NCI-H1048 (cell line): ENCODE data around the gene GPR146.

ENCODE experiments used
- DNase-seq: peaks from one replicate; lab custom pipeline; 2025; lab: John Stamatoyannopoulos, UW

GPR146 gene

GRCh38 chr7:1011297-1012003, 32.9 kb upstream of the GPR146 start:
- DNase-seq = no peak

GRCh38 chr7:1012004-1012715, 32.2 kb upstream of the GPR146 start:
- DNase-seq = no peak

GRCh38 chr7:1012716-1013095, 31.6 kb upstream of the GPR146 start:
- no peak for DNase-seq

GRCh38 chr7:1013581-1013980, 30.8 kb upstream of the GPR146 start:
- DNase-seq = no peak

GRCh38 chr7:1014681-1015080, 29.7 kb upstream of the GPR146 start:
- no peak for DNase-seq

GRCh38 chr7:1015196-1016121, 28.9 kb upstream of the GPR146 start:
- no peak for DNase-seq

GRCh38 chr7:1016577-1017531, 27.5 kb upstream of the GPR146 start:
- no peak for DNase-seq

GRCh38 chr7:1017586-1018333, 26.6 kb upstream of the GPR146 start:
- no peak for DNase-seq

- DNase-seq = no peak
Observed at GRCh38 chr7:1018334-1018695, 26.0 kb upstream of the GPR146 start.

GRCh38 chr7:1019255-1019785, 25.0 kb upstream of the GPR146 start:
- no peak for DNase-seq

- DNase-seq = no peak
Observed at GRCh38 chr7:1019789-1020610, 24.3 kb upstream of the GPR146 start.

GRCh38 chr7:1020849-1021251, 23.5 kb upstream of the GPR146 start:
- no peak for DNase-seq

GRCh38 chr7:1021366-1021765, 23.0 kb upstream of the GPR146 start:
- no peak for DNase-seq

GRCh38 chr7:1021931-1022330, 22.4 kb upstream of the GPR146 start:
- DNase-seq = no peak

GRCh38 chr7:1022356-1022755, 22.0 kb upstream of the GPR146 start:
- DNase-seq = no peak

- DNase-seq = no peak
Observed at GRCh38 chr7:1022801-1023465, 21.4 kb upstream of the GPR146 start.

- DNase-seq = no peak
Observed at GRCh38 chr7:1024331-1024841, 20.0 kb upstream of the GPR146 start.

GRCh38 chr7:1024876-1025742, 19.2 kb upstream of the GPR146 start:
- DNase-seq = no peak
